Islet precursor cell (in vitro differentiated cells): ENCODE results near the gene APPL2.
"Not testable (repeated sequence)": the region's sequence is repeated elsewhere in the genome, so short reads cannot be mapped to it uniquely, and the experiment has no call there.

Experiments
- DNase-seq: peaks from one replicate; pipeline ENCODE4 v3.0.0-alpha.2; 2018

Gene APPL2

DNA sequence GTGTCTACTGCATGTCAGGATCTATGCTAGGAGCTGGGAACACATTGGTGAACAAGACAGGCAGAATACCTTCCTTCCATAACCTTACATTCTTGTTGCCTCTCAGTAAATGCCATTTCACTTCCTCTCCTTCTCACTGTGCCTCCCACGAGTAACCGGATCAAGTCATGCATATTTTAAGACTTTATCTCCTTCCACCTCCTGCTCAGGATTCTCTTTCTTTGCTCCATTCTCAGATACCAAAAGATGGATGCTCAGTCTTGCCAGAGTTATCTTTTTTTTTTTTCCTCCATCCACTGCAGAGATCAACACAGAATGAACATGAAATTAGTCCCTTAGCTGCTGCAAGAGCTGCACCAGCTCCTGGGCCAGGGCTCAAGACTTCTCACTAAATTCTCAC is 20.0 kb upstream of the APPL2 start:
- DNase-seq = peak; percentile 20

DNA sequence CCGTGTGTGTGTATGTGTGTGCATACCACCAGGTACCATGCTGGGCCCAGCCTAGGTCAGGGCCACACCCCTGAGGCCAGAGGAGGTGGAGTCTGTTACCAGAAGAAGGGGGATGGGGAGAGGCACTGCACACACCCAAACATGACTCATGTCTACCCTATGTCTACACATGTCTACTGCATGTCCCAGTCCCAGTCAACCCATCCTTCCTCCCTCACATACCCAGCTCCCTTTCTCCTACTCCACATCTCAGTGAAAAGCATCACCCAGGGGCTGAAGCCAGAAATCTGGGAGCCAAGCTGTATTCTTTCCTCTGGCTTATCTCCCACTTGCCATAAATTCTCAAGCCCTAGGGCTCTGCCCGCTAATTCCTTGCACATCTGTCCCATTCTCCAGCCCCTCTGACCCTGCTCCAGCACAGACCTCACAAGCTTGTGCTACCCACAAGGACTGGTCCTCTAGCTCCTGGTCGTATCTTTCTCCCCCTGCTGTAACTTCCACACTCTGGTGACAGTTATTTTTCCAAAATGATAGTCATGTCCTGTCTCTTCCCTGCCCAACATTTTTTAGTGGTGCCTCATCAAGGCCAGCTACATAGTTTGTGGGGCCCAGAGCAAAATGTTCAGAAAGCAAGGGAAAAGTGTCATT is 18.0 kb upstream of the APPL2 start:
- DNase-seq = peak; percentile 74

DNA sequence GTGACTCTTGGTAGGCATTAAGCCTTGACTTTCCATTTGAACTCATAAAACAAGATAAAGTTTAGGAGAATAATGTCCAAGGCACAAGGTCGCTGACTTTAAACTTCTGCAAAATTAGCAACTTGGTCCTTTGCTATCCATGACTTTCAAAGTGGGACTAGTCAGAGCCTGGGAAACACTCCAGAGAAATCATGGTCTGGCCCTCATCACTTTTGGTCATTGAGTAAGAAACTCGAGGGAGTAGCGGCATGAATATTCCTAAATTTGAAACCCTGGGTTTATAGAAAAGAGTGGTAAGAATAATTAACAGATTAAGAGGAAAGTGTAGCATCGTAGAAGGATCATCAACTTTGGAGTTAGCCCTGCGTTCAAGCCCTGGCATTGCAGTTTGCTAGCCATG is 16.9 kb upstream of the APPL2 start:
- DNase-seq = peak; percentile 19

DNA sequence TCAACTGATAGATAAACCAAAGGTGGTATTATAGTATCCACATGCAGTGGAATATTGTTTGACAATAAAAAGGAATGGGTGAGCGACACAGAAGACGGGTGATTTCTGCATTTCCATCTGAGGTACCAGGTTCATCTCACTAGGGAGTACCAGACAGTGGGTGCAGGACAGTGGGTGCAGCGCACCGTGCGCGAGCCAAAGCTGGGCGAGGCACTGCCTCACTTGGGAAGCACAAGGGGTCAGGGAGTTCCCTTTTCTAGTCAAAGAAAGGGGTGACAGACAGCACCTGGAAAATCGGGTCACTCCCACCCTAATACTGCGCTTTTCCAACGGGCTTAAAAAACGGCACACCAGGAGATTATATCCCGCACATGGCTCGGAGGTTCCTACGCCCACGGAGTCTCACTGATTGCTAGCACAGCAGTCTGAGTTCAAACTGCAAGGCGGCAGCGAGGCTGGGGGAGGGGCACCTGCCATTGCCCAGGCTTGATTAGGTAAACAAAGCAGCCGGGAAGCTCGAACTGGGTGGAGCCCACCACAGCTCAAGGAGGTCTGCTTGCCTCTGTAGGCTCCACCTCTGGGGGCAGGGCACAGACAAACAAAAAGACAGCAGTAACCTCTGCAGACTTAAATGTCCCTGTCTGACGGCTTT is 9.9 kb upstream of the APPL2 start:
- not testable (repeated sequence) for DNase-seq

DNA sequence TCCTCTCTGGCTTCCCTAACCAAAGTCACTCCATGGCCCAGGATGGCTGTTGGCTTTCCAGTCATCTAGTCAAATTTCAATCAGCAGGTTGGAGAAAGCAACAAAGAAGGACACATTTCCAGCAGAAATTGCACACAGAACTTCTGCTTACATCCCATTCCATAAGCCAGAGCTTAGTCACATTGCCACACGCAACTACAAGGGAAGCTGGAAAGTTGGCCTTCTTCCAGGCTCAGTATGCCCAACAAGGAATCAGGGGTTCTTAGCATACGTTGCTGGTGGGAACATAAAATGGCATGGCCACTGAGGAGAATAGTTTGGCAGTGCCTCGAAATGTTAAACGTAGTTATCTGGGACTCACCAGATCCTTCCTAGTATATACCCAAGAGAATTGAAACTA is 9.3 kb upstream of the APPL2 start:
- no peak for DNase-seq

DNA sequence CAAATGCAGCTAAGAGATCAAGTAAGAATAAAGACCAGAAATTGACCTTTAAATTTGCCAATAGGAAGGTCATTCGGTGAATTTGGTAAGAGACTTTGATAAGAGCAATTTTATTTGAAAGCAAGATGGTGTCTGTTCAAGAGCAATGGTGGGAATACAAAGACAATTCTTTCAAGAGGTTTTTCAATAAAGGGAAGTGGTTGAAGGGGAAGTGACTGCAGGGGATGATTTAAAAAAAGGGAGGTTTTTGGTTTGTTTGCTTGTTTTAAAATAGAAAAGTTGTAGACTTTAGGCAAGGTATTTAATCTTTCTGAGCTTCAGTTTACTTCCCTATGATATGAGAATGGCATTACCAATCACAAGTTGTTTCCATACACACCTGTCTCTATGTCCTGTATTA is 4.3 kb upstream of the APPL2 start:
- no peak for DNase-seq

DNA sequence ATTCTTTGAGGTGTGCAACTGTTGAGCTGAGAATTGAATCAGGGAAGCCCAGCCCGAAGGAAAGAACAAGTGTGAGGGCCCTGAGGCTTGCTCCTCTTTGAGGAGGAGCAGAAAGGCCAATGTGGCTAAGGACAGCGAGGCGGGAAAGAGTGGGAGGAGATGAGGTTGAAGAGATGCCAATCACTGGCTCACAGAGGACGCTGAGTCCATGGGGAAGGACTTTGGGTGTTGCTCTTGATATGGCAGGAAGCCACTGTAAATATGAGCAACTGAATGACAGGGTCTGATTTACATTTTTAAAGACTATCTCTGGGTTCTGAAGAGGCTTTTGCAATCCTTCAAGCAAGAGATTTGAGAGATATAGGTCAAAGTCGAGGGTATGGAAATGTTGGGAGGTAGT is 3.3 kb upstream of the APPL2 start:
- peak; percentile 26 for DNase-seq

DNA sequence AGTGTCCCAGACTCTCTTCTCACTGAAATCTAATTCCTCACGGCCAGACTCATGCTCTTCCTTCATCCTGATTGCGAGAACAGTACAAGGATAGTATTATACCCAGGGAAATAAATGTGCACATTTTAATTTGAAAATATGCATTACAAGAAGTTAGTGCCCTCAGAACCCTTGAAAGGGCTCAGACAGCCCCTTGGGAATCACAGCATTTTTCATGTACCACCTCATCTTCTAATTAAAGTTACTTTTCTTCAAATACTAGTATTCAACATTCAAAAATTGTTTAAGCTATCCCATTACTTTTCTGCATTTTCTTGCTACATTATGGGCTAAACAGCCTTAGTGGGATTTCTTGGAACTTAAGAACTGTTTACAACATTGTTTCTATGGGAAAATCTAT is 1.7 kb upstream of the APPL2 start:
- no peak for DNase-seq

DNA sequence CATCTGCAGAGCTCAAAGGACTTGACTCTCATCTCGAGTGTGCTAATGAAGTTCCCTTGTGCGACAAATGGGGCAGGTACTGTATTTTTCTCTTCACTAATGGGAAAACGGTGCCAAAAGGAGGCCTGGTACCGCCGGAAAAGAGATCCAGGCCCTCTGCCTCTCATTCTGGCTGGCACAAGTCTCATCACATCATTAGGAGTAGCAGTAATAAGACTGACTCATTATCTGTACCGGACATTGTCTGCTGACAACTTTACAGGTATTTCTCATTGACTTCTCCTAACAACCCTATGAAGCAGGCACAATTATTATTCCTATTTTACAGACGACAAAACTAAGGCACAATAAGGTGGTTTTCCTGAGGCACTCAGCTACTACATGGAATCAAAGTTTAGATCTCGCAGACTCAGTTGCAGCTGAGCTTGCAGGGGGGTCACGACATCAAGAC is 668 bp downstream of the APPL2 start:
- peak; percentile 56 for DNase-seq

DNA sequence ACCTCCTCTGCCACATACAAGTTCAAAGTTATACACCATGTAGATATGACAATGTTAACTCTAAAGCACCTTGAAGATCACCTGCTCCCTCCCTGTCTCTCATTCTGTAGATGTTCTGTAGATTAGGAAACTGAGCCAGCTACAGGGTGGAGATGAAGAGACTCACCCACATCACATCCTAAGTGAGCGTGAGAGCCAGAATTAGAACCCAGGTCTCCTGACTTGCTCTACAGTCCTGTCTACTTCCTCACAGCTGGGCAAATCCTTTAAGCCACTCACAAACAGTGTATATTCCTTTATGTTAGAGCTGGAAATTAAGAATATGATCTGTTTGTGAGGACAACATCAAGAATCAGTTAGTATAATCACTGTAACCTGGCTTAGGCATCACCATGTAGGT is 1.8 kb downstream of the APPL2 start:
- peak; percentile 4 for DNase-seq

DNA sequence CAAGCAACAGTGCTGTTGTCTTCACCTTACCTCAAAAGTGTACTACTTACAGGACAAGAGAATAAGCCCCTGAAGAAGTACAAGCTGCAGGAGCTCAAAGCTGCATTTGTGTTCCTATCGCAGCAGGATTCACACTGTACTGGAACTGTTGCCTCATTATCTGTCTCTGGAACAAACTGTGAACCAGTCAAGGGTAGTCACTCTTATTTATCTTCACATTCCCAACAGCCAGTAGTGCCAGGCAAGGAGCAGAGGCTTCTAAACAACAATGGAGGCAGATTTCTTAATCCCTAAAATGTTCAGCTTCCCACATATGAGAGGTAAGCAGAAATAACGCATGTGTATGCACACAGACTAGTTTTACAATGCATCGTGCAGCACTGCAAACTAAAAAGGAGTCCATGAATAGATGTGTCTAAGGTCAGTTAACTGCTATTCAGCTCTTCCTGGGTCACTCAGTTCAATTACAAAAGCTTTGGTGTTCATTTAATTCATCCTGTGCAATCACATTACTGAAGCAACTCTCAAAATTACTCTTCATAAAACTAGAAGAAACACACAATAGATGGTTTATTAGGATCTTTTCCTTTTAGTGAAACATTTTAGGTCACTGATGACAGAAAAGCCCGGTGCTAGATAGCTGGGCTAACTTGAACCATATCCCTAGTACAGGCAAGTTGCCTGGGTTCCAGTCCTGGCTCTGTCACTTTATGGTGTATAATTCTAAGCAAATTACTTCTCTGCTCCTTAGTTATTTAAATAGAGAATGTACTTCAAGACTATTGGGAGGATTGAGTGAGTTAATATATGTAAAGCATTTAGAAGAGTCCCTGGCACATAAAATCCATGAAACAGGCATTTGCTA is 2.7 kb downstream of the APPL2 start:
- DNase-seq = peak; percentile 37

DNA sequence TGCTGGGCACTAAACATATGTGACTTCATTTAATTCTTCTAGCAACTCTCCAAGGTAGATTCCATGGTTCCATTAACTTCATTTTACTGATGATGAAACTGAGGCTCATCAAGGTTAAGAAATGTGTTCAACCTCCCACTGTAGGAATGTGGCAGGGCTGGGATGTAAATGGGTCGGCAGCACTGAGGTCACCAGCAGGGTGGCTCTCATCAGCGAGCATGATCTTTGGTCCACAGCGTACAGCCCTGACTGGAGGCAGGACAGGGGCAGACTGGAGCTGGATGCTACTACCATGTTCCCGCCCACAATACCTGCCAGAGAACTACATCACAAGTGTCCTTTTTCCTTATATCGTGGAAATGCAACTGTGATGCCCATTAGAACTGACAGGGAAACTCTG is 4.6 kb downstream of the APPL2 start:
- DNase-seq = peak; percentile 72

DNA sequence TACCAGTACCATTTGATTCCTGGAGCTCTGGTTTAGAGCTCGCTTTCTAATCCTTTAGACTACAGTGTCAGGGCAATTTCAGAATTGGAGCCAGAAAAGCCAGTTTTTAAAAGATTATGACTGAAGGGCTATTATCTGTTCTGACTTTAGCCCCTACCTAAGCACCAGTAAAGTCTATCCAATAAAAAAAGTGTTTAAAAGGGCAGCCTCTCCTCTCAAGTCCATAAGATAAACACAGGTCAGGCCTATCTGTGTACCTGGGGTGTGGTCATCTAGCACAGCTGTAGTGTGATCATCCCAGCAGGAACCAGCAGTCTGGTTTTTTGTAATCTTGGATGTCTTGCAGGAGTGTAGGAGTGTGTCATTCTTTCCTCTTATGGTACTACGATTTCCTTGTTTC is 6.6 kb downstream of the APPL2 start:
- no peak for DNase-seq

DNA sequence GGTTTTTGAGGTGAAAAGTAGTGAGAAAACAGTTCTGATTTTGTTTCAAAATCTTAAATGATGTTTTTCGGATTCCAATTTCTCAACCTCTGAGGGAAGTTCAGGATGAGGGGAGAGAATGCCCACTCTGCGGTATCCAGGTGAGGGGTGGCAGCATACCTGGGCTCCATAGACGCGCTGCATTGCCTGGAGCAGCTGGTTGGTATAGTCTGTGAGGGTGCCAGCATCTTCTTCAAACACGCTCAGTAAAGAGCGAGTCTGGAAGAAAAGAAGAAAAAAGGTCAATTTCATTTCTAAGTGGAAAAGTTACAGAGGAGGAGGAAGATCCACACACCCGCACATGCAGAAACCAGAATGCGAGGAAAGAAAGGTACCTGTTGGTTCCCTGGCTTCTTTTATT is 7.0 kb downstream of the APPL2 start:
- DNase-seq = no peak

DNA sequence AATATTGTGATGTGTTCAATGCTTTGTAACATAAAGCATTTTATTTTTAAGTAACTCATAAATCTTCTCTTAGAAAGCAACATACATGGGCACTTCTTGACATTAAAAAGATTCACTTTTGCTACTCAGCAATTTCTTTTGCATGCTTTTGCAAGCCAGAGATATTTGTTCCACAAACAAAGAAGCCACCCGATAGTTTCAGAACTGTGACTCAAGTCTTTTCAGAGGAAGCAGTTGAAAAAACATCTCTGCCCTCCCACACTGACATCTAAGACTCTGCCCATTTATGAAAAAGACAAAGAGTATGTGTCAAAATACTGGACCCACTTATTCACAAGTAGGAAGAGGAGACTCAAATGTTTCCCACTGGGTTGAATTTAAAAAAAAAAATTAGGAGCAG is 7.5 kb downstream of the APPL2 start:
- no peak for DNase-seq

DNA sequence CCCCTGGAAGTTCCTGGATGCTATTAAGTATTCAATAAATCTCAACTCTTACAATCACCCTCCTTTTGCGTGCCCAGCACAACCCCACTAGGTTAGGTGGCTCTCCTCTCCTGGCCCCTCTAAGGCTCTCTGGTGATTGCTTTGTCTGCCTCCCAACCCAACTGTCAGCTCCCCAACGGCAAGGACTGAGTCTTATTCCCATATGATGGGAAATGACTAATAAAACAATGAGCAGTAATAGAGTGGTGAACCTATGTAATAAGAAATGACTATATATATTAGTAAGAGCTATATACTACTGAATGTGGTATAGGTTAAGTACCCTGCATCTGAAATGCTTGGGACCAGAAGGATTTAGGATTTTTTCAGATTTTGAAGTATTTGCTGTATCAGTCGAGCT is 8.1 kb downstream of the APPL2 start:
- no peak for DNase-seq

DNA sequence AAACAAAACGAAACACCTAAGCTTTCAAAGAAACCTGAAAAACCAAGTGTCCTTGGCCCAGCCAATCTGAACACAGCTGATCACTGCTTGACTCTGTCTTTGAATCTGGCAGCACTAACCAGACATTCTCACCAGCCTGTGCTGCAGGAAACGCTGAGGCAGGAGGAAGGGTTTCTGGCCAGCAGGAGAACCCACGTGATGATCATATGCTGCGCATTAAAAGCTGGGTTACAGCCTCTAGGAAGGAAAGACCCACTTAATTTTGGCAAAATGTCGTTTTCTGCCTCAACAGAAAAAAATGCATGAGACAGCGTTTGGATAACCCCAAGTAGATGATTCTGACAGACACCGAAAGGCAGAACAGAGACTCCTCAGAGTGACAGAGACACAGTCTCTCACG is 9.8 kb downstream of the APPL2 start:
- no peak for DNase-seq

DNA sequence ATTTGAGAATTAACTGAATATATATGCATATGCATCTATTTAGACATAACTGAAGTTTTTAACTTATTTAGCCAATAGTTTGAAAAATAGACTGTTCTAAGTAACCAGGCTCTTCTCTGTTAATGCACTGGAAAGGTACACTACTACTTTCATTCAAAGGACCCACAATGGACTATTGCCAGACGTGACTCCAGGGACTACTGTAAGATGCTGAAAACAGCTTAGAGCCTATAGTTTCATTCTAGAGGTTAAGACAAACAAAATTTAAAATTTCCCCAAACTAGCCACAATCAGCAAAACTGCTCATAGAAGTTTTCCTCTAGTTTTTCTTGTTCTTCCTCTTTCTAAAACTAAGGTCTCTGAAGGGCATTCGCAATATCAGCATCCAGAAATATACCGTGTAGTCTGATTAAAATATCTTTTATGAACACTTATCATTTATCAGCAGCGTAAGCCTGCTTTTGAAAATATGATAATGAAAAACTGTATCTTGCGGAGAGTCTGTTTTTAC is 10.4 kb downstream of the APPL2 start:
- DNase-seq = no peak

DNA sequence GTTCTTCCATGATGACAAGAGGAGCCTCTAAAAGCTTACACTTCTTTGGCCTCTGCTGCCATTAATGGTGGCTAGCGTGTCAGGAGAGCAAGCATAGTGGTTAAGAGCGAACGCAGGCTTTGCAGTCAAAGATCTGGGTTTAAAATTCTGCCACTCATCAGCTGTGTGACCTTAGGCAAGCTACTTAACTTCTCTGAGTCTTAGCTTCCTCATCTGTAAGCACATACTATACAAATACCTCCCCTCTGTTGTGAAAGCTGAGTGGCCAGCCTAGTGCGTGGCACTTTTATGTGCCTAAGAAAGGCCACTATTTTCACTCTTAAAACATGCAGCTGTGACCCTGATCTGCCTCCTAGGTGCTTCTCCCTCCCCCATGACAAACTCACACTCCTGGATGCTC is 11.6 kb downstream of the APPL2 start:
- no peak for DNase-seq

DNA sequence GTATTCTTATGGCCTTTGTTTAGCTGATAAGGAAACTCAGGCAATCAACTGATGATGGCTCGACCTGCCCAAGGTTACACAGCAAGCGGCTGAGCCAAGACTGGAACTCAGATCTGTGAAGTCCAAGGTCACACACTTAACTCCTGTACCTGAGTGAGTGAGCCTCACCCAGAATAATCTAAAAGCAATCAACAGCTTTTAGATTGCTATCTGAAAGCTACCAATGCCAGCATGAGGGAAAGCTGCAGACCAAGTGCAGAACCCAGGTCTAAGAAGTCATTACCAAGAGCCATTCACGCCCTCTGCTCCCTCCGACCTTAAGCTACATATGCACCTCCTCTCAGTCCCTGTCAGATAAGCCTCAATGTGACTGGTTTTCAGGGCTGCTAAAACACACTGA is 12.1 kb downstream of the APPL2 start:
- DNase-seq = no peak

DNA sequence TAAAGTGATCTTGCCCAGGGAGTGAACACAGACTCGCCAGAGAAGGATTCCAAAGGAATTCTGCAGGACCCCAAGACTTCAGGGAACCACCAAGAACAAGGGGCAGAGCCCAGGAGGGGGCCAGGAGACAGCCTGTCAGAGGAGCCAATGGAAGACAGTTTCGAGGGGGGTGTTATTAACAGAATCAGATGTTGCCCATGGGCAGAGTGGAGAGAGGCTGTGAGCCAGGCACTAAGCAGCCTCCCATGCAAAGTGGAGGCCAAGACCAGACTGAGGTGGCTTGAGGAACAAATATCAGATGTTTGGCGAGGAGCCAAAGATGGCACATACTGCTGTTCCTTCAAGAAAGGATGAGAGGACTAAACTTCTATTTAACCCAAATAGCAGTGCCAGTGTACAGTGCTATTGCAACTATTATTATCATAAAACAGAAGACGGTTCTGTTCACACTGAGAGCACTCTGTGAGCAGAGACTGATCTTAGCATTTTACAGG is 12.6 kb downstream of the APPL2 start:
- DNase-seq = no peak

DNA sequence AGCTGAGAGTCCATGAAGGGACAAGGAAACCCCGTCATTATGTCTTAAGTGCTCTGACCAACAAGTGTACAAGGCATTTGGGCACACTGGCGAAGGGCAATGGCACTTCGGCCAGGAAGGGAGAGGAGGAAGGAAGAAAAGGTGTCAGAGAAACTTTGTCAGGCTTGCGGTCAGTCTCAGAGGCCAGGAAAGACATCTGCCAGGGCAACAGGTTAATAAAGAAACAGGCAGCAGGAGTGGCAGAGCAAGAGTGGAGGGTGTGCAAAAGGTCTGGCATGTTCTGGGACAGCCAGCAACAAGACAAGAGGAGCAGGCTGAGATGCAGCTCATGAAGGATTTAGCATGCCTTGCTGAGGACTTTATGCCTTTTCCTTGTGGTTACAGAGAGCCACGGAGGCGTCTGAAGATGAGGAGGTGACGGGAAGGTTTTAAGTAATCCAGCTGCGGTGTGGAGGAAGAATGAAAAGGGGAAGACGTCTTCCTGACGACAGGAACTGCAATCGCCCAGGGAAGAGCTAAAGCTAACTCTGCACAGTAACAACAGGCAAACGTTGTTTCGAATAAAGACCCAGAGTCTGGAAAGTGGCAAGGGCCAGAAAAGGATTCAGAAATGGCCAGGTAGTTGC is 13.1 kb downstream of the APPL2 start:
- DNase-seq = no peak

DNA sequence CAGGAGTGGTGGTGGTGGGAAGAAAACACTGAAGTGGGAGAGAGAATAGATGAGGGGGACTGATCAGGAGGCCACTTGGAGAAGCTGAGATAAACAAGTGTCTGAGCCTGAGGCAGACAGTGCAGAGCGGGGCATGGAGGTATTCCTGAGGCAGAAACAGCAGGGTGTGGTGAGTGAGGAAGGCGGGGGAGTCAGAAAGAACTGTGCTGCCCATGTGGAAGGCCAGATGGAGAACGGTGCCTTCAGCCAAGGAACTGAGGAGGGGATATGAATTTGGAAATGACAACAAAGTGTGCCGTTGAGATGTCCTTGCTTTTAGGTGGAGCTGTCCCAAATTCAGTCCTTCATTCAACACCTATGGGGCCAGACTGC is 13.7 kb downstream of the APPL2 start:
- DNase-seq = no peak
